AG08396 (cell line): ENCODE results near the gene COL11A1.
A peak's percentile ranks its signal among the peaks of the same experiment; 100 is the strongest.
"Not testable (repeated sequence)": the region's sequence is repeated elsewhere in the genome, so short reads cannot be mapped to it uniquely, and the experiment has no call there.

Experiments used
- DNase-seq: peaks from one replicate; pipeline ENCODE4 v3.0.0; 2012; ENCODE audit warnings: low spot score, mixed read lengths

Gene COL11A1

GRCh38 chr1:103075316-103076000, 32.9 kb downstream of the COL11A1 start:
- DNase-seq = no peak

GRCh38 chr1:103074224-103074623, 34.1 kb downstream of the COL11A1 start:
- no peak for DNase-seq

- DNase-seq = no peak
Observed at GRCh38 chr1:103069201-103069600, 39.1 kb downstream of the COL11A1 start.

- no peak for DNase-seq
Observed at GRCh38 chr1:103063921-103064320, 44.4 kb downstream of the COL11A1 start.

GRCh38 chr1:103058391-103058790, 49.9 kb downstream of the COL11A1 start:
- no peak for DNase-seq

GRCh38 chr1:103056423-103056822, 51.9 kb downstream of the COL11A1 start:
- DNase-seq = no peak

GRCh38 chr1:103028110-103028509, 80.2 kb downstream of the COL11A1 start:
- DNase-seq = not testable (repeated sequence)

DNA sequence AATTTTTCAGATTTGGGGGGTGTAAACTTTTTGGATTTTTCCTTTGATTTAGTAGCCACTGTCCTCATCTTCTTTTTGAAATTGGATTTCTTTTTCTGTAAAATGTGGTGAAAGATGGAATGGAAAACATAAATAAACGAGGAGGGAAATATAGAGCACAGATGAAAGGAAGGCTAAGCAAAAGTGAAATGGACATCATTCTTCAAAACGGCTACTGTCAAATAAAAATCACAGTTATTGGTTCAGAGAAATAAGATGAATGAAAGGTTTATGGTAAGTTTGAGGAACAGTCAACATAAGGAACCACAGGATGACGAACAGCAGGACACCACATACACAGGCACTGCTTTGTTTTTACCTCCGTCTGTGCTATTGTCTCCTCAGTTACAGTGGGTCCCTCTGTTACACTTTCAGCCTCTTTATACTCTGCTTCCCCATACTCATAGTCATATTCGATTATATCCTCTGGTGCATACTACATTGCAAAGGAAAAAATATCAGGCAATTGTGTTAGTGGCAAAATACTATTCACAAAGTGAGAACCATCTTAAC, 82.4 kb downstream of the COL11A1 start:
- DNase-seq = no peak

DNA sequence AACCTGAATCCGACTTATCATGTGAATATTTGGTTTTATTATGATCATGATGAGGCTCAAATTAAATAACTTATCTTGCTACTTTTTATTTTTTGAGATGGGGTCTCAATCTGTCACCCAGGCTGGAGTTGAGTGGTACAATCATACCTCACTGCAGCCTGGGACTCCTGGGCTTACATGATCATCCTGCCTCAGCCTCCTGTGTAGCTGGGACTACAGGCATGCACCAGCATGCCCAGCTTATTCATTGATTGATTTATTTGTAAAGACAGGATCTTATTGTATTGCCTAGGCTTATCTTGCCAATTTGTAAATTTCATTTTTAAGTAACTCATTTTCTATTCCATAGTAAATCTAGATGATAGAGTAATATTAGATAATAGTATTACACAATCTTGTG, 84.3 kb downstream of the COL11A1 start:
- no peak for DNase-seq

DNA sequence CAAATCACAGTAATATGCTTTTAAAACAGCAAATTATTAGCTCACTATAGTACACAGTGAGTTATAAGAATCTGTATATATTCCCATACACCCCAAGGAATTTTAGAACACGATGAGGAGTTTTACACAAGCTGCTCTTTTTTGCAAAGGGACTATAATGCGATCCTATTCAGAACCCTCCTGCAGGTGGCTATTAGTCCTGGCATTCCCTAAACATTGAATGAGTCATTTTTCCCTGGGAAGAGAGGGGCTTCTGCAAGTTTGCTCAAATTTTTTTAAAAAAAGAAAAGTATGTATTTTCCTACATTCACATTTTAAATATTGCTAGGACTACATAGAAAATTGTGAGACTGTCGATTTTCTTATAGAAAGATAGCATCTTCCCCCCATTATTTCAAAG, 106.3 kb downstream of the COL11A1 start:
- DNase-seq = no peak

GRCh38 chr1:102978874-102979273, 129.4 kb downstream of the COL11A1 start:
- no peak for DNase-seq

GRCh38 chr1:102977292-102977691, 131.0 kb downstream of the COL11A1 start:
- DNase-seq = no peak

GRCh38 chr1:102970496-102971078, 137.7 kb downstream of the COL11A1 start:
- peak; percentile 22 for DNase-seq

DNA sequence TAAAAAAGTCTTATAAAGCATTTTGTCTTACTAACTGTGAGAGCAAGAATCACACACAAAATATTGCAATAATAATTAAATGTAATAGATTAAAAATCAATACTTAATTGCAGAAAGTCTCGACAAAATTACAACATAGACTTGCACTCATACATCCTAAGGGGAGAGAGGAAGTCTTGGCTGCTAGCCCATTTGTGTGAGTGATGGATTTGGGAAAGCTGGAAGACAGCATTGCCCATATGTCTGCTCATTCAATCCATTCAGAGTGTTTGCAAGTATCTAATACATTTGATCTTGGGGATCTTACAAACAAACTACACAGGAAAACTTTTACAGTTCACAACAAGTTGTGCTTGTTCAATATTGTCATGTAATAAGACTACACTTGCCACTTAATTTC, 140.5 kb downstream of the COL11A1 start:
- no peak for DNase-seq

DNA sequence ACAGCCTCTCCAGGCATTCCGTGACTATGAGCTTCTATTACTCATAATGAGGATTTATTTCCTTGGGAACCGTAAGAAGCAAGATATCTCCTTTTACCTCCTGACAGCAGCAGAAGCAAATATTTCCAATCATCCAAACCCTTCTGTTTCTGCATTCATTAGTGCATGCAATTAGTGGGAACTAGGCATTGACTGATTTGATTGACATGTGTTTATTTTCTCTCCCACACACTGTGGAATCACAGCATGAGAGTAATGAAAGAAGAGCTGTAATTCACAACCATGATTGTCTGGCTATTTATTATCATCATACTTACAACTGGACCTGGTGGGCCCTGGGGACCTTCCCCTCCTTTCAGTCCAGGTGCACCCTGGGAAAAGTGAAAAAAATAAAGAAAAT, 146.8 kb downstream of the COL11A1 start:
- DNase-seq = no peak

- no peak for DNase-seq
Observed at GRCh38 chr1:102954576-102954975, 153.7 kb downstream of the COL11A1 start.

DNA sequence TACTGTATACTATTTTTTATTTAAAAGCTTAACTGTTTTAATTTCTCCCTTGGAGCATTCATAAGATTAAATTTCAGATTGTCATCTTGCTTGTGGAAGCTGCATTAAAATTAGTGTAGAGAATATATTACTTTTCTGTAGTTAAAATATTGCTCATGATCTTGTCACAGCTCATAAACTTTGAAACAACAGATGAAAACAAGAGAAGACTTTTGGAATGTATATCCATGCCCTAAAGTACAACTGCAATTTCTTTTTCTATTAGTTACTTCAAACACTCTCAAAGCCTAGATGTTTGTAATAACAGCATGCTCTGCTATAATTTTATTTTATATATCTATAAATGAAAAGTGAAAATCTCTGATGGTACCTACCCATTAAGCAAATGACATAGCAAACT, 155.9 kb downstream of the COL11A1 start:
- no peak for DNase-seq

GRCh38 chr1:102942324-102942723, 166.0 kb downstream of the COL11A1 start:
- peak; percentile 1 for DNase-seq

- DNase-seq = no peak
Observed at GRCh38 chr1:102941366-102941947, 166.9 kb downstream of the COL11A1 start.

DNA sequence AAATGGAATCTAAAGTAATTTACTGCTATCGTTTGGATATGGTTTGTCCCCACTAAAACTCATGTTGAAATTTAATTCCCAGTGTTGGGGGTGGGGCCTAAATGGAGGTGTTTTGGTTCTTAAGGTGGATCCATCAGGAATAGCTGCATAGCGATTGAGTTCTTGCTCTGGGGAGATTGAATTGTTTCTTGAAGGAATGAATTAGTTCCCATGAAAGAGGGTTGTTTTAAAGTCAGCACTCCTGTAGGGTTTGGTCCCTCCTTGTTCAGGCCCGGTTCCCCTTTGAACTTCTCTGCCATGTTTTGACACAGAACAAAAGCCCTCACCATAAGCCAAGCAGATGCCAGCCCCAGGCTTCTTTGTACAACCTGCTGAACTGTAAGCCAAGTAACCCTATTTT, 170.9 kb downstream of the COL11A1 start:
- DNase-seq = no peak

GRCh38 chr1:102933362-102933761, 175.0 kb downstream of the COL11A1 start:
- not testable (repeated sequence) for DNase-seq

DNA sequence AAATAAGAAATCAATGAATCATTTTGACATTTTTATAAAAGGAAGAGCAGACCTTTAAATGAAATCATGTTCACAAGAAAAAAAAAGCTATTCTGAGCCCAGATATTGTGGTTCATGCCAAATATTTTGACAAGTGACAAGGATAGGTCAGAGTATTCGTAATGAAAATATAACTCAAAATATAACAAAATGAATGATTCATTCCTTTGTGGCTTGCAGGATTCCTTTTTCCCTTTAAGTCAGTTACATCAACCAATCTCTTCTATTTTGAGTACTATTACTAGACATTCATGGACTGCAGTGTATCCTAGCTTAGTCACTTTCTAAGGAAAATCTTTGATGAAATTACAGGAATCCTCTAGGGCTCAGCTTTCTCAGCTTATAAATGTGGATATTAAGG, 188.7 kb downstream of the COL11A1 start:
- DNase-seq = peak; percentile 57

DNA sequence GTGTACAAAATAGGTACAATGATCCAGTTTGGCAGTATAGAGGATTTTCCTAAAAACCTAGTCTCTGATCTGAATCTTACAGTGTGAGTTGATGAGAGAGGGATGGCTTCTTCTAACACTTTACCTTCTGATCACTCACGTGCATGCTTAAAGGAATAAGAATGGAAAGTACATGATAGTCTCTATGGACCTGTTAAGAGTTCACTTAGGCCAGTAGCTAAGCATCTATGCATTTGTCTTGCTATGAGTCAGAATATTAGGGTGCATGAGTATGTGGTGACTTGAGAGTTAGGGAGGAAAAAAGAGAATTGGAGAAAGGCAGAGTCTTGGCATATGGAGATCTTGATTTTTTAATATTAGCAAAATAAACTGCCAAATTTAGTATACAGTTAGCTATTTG, 206.3 kb downstream of the COL11A1 start:
- no peak for DNase-seq
